Measurements from ENCODE around the gene CCDC47. TPM values are rescaled to one million over a fixed set of nuclear protein-coding genes. Genes with fewer than 3 reads are reported as not detected.
A peak's percentile ranks its signal among the peaks of the same experiment; 100 is the strongest.

CCDC47 gene
- total RNA-seq, 4 donors from 2014 or later: 55.9 to 66.4 (median 63.7) TPM

GRCh38 chr17:63774141-63774968, 958 bp upstream of the CCDC47 start, which contains the start of gene DDX42:
Gene DDX42 (plus strand): TSS chr17:63774170. CDS start chr17:63787050, 12,880 bp downstream.
- peak; percentile 41 for DNase-seq

GRCh38 chr17:63772801-63773271, 561 bp downstream of the CCDC47 start:
- 1 to 2% methylated on average over 7 of the region's 7 CpGs for WGBS, 2 donors
- Histone ChIP-seq H3K4me1 (peaks cover 10 to 74% (median 25%) of the 10 kb centered on the region in 3 donors), H3K9me3 (no peaks in the 10 kb centered on the region), H3K36me3 (peaks cover 0 to 28% (median 4%) of the 10 kb centered on the region in 3 donors), H3K4me3 (peak overlapping the region; percentile 71 to 99 (median 90)), H3K27ac (peak overlapping the region; percentile 97 to 100 (median 99)), H3K27me3 (no peaks in the 10 kb centered on the region)
- TF ChIP-seq POLR2A (IDR thresholded peaks at IDR 0.05) (no peak), CTCF (IDR thresholded peaks at IDR 0.05) (no peak)
- DNase-seq: no peak
- intact Hi-C loops (cut with DNase I): no loop called here

More at GRCh38 chr17:63774141-63774968, 958 bp upstream of the CCDC47 start, which contains the start of gene DDX42:
- H3K36me3 ChIP-seq: peaks cover 0 to 30% (median 5%) of the 10 kb centered on the region in 3 donors
- no peaks in the 10 kb centered on the region for H3K27me3 ChIP-seq
- H3K9me3 ChIP-seq: no peaks in the 10 kb centered on the region
- TF ChIP-seq POLR2A (IDR thresholded peaks at IDR 0.05) (peak in 2 of 4 donors; percentile 41 to 55), CTCF (IDR thresholded peaks at IDR 0.05) (peak in 1 of 6 experiments; percentile 7)
- WGBS, 2 donors: 0 to 7% methylated on average over 6 to 14 of the region's 67 CpGs
- peaks cover 10 to 79% (median 28%) of the 10 kb centered on the region in 3 donors for H3K4me1 ChIP-seq
- intact Hi-C loops (cut with DNase I): no loop called here
- H3K27ac ChIP-seq: peak within 1 kb of the TSS; percentile 97 to 100 (median 99)
- peak within 1 kb of the TSS; percentile 71 to 99 (median 90) for H3K4me3 ChIP-seq

GRCh38 chr17:63768433-63768832, 5.0 kb downstream of the CCDC47 start:
- no peak overlapping the region for H3K27ac ChIP-seq
- 87 to 88% methylated on average over 7 of the region's 7 CpGs for WGBS, 2 donors
- H3K36me3 ChIP-seq: peaks cover 0 to 42% (median 6%) of the 10 kb centered on the region in 3 donors
- no peak for TF ChIP-seq CTCF (IDR thresholded peaks at IDR 0.05)
- TF ChIP-seq POLR2A (IDR thresholded peaks at IDR 0.05): no peak
- DNase-seq: no peak
- intact Hi-C loops (cut with DNase I): no loop called here
- peaks cover 10 to 47% (median 15%) of the 10 kb centered on the region in 3 donors for H3K4me1 ChIP-seq
- H3K27me3 ChIP-seq: no peaks in the 10 kb centered on the region
- no peak overlapping the region for H3K4me3 ChIP-seq
- no peaks in the 10 kb centered on the region for H3K9me3 ChIP-seq

- DNase-seq: no peak
- no peak for TF ChIP-seq POLR2A (IDR thresholded peaks at IDR 0.05)
- TF ChIP-seq CTCF (IDR thresholded peaks at IDR 0.05): no peak
- Histone ChIP-seq H3K9me3 (no peaks in the 10 kb centered on the region), H3K27me3 (no peaks in the 10 kb centered on the region), H3K27ac (no peak overlapping the region), H3K36me3 (peaks cover 0 to 59% (median 15%) of the 10 kb centered on the region in 3 donors), H3K4me3 (no peak overlapping the region), H3K4me1 (peaks cover under 1 to 37% (median 7%) of the 10 kb centered on the region in 3 donors)
- intact Hi-C loops (cut with DNase I): no loop called here
Measured at GRCh38 chr17:63766754-63767153, 6.6 kb downstream of the CCDC47 start.

GRCh38 chr17:63764716-63765115, 8.7 kb downstream of the CCDC47 start:
- H3K4me1 ChIP-seq: peaks cover 0 to 18% (median 0%) of the 10 kb centered on the region in 3 donors
- no peak overlapping the region for H3K27ac ChIP-seq
- intact Hi-C loops (cut with DNase I): no loop called here
- DNase-seq: no peak
- H3K9me3 ChIP-seq: no peaks in the 10 kb centered on the region
- TF ChIP-seq POLR2A (IDR thresholded peaks at IDR 0.05) (no peak), CTCF (IDR thresholded peaks at IDR 0.05) (no peak)
- H3K4me3 ChIP-seq: no peak overlapping the region
- peaks cover 0 to 76% (median 25%) of the 10 kb centered on the region in 3 donors for H3K36me3 ChIP-seq
- no peaks in the 10 kb centered on the region for H3K27me3 ChIP-seq
- WGBS, 2 donors: 68 to 72% methylated on average over 4 of the region's 4 CpGs
